Measurements from ENCODE around the gene MICU1.
"Not testable (repeated sequence)": the region's sequence is repeated elsewhere in the genome, so short reads cannot be mapped to it uniquely, and the experiment has no call there.

Gene MICU1

GRCh38 chr10:72564596-72564995, 61.3 kb downstream of the MICU1 start:
- peaks cover 65% of the 10 kb centered on the region for H3K36me3 ChIP-seq
- no peak overlapping the region for H3K27ac ChIP-seq
- H3K4me2 ChIP-seq = no peak overlapping the region
- H3K9ac ChIP-seq = no peak overlapping the region
- H4K20me1 ChIP-seq = no peaks in the 10 kb centered on the region
- H3K9me3 ChIP-seq = peaks cover 10% of the 10 kb centered on the region
- H3K27me3 ChIP-seq = no peaks in the 10 kb centered on the region
- no peak for TF ChIP-seq Cebpa-rat (IDR thresholded peaks at IDR 0.05)
- no peak overlapping the region for H3K4me3 ChIP-seq
- H3K4me1 ChIP-seq = no peaks in the 10 kb centered on the region

GRCh38 chr10:72563327-72563932, 62.4 kb downstream of the MICU1 start:
- Histone ChIP-seq H3K4me2 (no peak overlapping the region), H3K9ac (no peak overlapping the region)

GRCh38 chr10:72561745-72562166, 64.1 kb downstream of the MICU1 start:
- H3K4me2 ChIP-seq = no peak overlapping the region
- TF ChIP-seq Cebpa-rat (IDR thresholded peaks at IDR 0.05) = no peak
- no peak overlapping the region for H3K27ac ChIP-seq
- H3K9ac ChIP-seq = no peak overlapping the region
- H3K36me3 ChIP-seq = peaks cover 72% of the 10 kb centered on the region
- H4K20me1 ChIP-seq = no peaks in the 10 kb centered on the region
- peaks cover 13% of the 10 kb centered on the region for H3K9me3 ChIP-seq
- no peak overlapping the region for H3K4me3 ChIP-seq
- no peaks in the 10 kb centered on the region for H3K4me1 ChIP-seq
- H3K27me3 ChIP-seq = no peaks in the 10 kb centered on the region

More at GRCh38 chr10:72563327-72563932, 62.4 kb downstream of the MICU1 start:
- H3K27me3 ChIP-seq = no peaks in the 10 kb centered on the region
- peaks cover 13% of the 10 kb centered on the region for H3K9me3 ChIP-seq
- TF ChIP-seq Cebpa-rat (IDR thresholded peaks at IDR 0.05) = no peak
- H4K20me1 ChIP-seq = no peaks in the 10 kb centered on the region
- no peak overlapping the region for H3K4me3 ChIP-seq
- no peak overlapping the region for H3K27ac ChIP-seq
- H3K4me1 ChIP-seq = no peaks in the 10 kb centered on the region
- H3K36me3 ChIP-seq = peaks cover 72% of the 10 kb centered on the region

- TF ChIP-seq Cebpa-rat (IDR thresholded peaks at IDR 0.05) = no peak
- Histone ChIP-seq H3K9ac (no peak overlapping the region), H3K4me1 (no peaks in the 10 kb centered on the region), H3K4me3 (no peak overlapping the region), H3K4me2 (no peak overlapping the region), H3K27me3 (no peaks in the 10 kb centered on the region), H4K20me1 (no peaks in the 10 kb centered on the region), H3K36me3 (peaks cover 37% of the 10 kb centered on the region), H3K9me3 (peaks cover 13% of the 10 kb centered on the region), H3K27ac (no peak overlapping the region)
Measured at GRCh38 chr10:72557362-72557761, 68.5 kb downstream of the MICU1 start.

DNA sequence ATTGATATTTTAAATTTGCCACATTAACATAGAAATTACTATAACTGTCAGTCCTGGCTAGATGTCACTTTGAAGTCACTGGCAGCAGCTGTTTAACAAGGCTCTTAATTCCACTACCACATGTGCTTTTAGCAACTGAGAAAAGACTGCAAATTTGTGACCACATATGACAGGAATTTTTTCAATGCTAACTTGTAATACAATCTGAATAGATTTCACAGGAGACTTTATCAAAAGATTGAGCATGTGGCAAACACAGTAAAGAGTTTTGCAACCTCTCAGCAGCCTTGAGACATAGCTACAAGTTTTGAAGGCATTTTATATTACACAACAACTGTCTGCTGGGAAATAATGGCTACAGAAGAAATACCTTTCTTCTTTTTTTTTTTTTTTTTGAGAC, 73.0 kb downstream of the MICU1 start:
- H3K9me3 ChIP-seq = no peaks in the 10 kb centered on the region

GRCh38 chr10:72550239-72550638, 75.6 kb downstream of the MICU1 start:
- H3K4me3 ChIP-seq = no peak overlapping the region
- no peak overlapping the region for H3K27ac ChIP-seq
- H4K20me1 ChIP-seq = no peaks in the 10 kb centered on the region
- peaks cover 41% of the 10 kb centered on the region for H3K36me3 ChIP-seq
- H3K9me3 ChIP-seq = no peaks in the 10 kb centered on the region
- no peak overlapping the region for H3K4me2 ChIP-seq
- TF ChIP-seq Cebpa-rat (IDR thresholded peaks at IDR 0.05) = no peak
- no peaks in the 10 kb centered on the region for H3K4me1 ChIP-seq
- no peaks in the 10 kb centered on the region for H3K27me3 ChIP-seq
- H3K9ac ChIP-seq = no peak overlapping the region

More for the DNA sequence above, 73.0 kb downstream of the MICU1 start:
- TF ChIP-seq Cebpa-rat (IDR thresholded peaks at IDR 0.05) = no peak
- peaks cover 34% of the 10 kb centered on the region for H3K36me3 ChIP-seq
- no peak overlapping the region for H3K9ac ChIP-seq
- H3K27me3 ChIP-seq = no peaks in the 10 kb centered on the region
- H3K4me1 ChIP-seq = no peaks in the 10 kb centered on the region
- no peak overlapping the region for H3K4me2 ChIP-seq
- no peak overlapping the region for H3K27ac ChIP-seq
- H3K4me3 ChIP-seq = no peak overlapping the region
- H4K20me1 ChIP-seq = no peaks in the 10 kb centered on the region

DNA sequence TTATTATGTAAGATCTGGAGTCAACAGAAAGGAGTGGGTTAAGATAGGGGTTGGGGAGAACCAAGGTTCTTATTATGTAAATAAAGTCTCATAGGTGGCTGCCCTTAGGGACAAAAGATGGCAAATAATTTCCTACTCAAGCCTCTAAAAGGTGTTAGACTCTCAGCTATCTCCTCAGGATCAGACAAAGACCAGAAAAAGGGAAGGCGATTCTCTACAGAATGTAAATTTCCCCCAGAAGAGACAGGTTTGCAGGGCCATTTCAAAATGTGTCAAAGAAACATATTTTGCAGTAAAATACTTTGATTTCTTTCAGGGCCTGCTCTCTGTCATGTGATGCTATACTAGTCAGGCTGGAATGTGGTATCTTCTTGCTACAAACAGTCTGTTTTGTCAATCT, 80.3 kb downstream of the MICU1 start:
- Histone ChIP-seq H3K9ac (no peak overlapping the region), H3K27ac (no peak overlapping the region), H3K4me2 (no peak overlapping the region), H3K4me1 (no peaks in the 10 kb centered on the region), H3K4me3 (no peak overlapping the region), H3K36me3 (peaks cover 72% of the 10 kb centered on the region), H3K9me3 (peaks cover 32% of the 10 kb centered on the region), H4K20me1 (no peaks in the 10 kb centered on the region), H3K27me3 (no peaks in the 10 kb centered on the region)
- TF ChIP-seq Cebpa-rat (IDR thresholded peaks at IDR 0.05) = no peak

DNA sequence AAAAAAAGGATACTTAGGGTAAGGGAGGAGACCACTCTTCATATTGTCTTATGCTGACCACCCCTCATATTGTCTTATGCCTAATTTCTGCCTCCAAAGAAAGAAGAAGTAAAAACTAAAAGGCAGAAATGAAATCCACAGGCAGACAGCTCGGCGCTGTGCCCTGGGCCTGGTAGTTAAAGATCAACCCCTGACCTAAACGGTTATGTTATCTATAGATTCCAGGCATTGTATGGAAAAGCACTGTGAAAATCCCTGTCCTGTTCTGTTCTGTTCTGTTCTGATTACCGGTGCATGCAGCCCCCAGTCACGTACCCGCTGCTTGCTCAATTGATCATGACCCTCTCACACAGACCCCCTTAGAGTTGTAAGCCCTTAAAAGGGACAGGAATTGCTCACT, 82.0 kb downstream of the MICU1 start:
- not testable (repeated sequence) for H4K20me1 ChIP-seq, H3K4me2 ChIP-seq, H3K27ac ChIP-seq, H3K4me1 ChIP-seq, H3K9ac ChIP-seq, H3K4me3 ChIP-seq, H3K27me3 ChIP-seq
- Histone ChIP-seq H3K9me3 (peaks cover 42% of the 10 kb centered on the region), H3K36me3 (peaks cover 65% of the 10 kb centered on the region)

DNA sequence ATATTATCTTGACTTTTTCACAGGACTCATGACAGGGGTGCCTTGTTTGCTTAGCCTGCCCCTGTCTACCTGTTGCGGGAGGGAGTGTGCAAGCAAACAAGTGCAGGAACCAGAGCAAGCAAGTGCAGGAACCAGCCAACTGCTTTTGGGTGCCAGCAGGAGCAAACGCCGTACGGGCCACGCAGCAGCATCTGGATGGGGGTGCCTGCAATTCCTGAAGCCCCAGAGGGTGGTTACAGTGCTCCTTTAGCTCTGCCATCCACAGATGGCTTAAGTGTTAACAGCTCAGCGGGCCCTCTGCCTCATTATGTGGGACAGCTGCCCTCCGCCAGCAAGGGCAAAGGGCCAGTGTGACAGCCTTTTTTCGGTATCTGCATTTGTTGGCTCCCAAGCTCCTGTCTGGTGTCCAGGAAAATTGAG, 83.5 kb downstream of the MICU1 start:
- Histone ChIP-seq H3K36me3 (peaks cover 54% of the 10 kb centered on the region), H3K4me1 (peaks cover 12% of the 10 kb centered on the region), H3K9me3 (peaks cover 42% of the 10 kb centered on the region), H3K27ac (no peak overlapping the region), H3K27me3 (no peaks in the 10 kb centered on the region), H4K20me1 (no peaks in the 10 kb centered on the region), H3K4me2 (no peak overlapping the region), H3K4me3 (no peak overlapping the region), H3K9ac (no peak overlapping the region)
- TF ChIP-seq Cebpa-rat (IDR thresholded peaks at IDR 0.05) = no peak

GRCh38 chr10:72541337-72541736, 84.5 kb downstream of the MICU1 start:
- H4K20me1 ChIP-seq = no peaks in the 10 kb centered on the region
- peaks cover 50% of the 10 kb centered on the region for H3K36me3 ChIP-seq
- peaks cover 42% of the 10 kb centered on the region for H3K9me3 ChIP-seq
- no peak for TF ChIP-seq Cebpa-rat (IDR thresholded peaks at IDR 0.05)
- H3K9ac ChIP-seq = no peak overlapping the region
- no peak overlapping the region for H3K4me3 ChIP-seq
- peaks cover 12% of the 10 kb centered on the region for H3K4me1 ChIP-seq
- no peaks in the 10 kb centered on the region for H3K27me3 ChIP-seq
- H3K27ac ChIP-seq = no peak overlapping the region
- no peak overlapping the region for H3K4me2 ChIP-seq

Measured in BLaER1 (cell line).